A549 treated with CpdA at 1 μM for 4 hours (cell line): ENCODE measurements around the gene OR1C1. TPM values are rescaled to one million over a fixed set of nuclear protein-coding genes. Genes with fewer than 3 reads are reported as not detected.

Experiments used
- total RNA-seq: library from RNA; stranded (reverse); fragments of 200-300 nt; extraction: Qiagen RNA extraction; gene quantifications from 5 replicates; pipeline ENCODE4 v1.2.3, GENCODE V29; 2022; ENCODE audit warnings: low read depth

OR1C1 gene, protein sequence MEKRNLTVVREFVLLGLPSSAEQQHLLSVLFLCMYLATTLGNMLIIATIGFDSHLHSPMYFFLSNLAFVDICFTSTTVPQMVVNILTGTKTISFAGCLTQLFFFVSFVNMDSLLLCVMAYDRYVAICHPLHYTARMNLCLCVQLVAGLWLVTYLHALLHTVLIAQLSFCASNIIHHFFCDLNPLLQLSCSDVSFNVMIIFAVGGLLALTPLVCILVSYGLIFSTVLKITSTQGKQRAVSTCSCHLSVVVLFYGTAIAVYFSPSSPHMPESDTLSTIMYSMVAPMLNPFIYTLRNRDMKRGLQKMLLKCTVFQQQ
- total RNA-seq = not detected in 5 replicates

GRCh38 chr1:247760456-247760855 lies at the start of gene OR1C1:
OR1C1 (minus strand) TSS chr1:247760556; CDS start chr1:247758406, 2,150 bp downstream.

GRCh38 chr1:247748041-247748440 lies 12.3 kb downstream of the OR1C1 start, which contains the start of gene OR14A2:
OR14A2 (minus strand) TSS chr1:247748141.

DNA sequence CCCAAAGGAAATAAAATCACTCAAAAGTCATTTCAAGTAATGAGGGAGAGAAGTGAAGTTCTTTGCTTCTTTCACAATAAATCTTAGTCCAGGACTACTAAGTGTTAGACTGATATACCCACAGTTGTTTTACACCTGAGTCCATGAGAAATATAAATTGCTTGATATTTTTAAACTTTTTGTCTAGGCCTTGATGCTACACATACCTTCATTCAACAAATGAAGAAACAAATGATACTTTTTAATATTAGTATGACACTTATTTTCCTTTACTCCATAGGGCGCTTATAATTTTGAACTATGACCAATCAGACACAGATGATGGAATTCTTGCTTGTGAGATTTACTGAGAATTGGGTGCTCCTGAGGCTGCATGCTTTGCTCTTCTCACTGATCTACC lies 22.0 kb downstream of the OR1C1 start, which contains the start of gene OR14K1:
TSS of gene OR14K1 (plus strand) at position 301 of the 400 bp plus-strand sequence. CDS start at position 301, 0 bp downstream.

GRCh38 chr1:247716546-247716945 lies 43.8 kb downstream of the OR1C1 start, which contains the start of gene OR6F1:
OR6F1 (minus strand) TSS chr1:247716646; CDS start chr1:247712755, 3,891 bp downstream.

Other genes with a start within 250 kb of the OR1C1 start
- gene OR2C3, start 224.1 kb downstream of the OR1C1 start, total RNA-seq = not detected in 5 replicates
- not detected in 5 replicates for gene GCSAML, start 211.4 kb downstream of the OR1C1 start, total RNA-seq
- gene OR2G2, start 172.2 kb downstream of the OR1C1 start, total RNA-seq = not detected in 5 replicates
- not detected in 5 replicates for gene OR2G3, start 155.0 kb downstream of the OR1C1 start, total RNA-seq
- gene OR13G1, start 80.8 kb downstream of the OR1C1 start, total RNA-seq = not detected in 5 replicates
- not detected in 5 replicates for gene OR6F1, start 43.9 kb downstream of the OR1C1 start, total RNA-seq
- gene OR14K1, start 21.9 kb downstream of the OR1C1 start, total RNA-seq = not detected in 5 replicates
- not detected in 5 replicates for gene OR14A2, start 12.4 kb downstream of the OR1C1 start, total RNA-seq
- not detected in 5 replicates for gene OR14A16, start 63.6 kb upstream of the OR1C1 start, total RNA-seq
- not detected in 5 replicates for gene OR11L1, start 81.3 kb upstream of the OR1C1 start, total RNA-seq
- gene TRIM58, start 96.6 kb upstream of the OR1C1 start, total RNA-seq = not detected in 5 replicates
- not detected in 5 replicates for gene OR2W3, start 135.0 kb upstream of the OR1C1 start, total RNA-seq
- gene OR2T8, start 159.7 kb upstream of the OR1C1 start, total RNA-seq = not detected in 5 replicates
- not detected in 5 replicates for gene OR2AJ1, start 164.3 kb upstream of the OR1C1 start, total RNA-seq
- not detected in 5 replicates for gene OR2L8, start 188.3 kb upstream of the OR1C1 start, total RNA-seq
- gene OR2AK2, start 204.7 kb upstream of the OR1C1 start, total RNA-seq = not detected in 5 replicates